K562 treated with DMSO at 1 percent for 48 hours (cell line): ENCODE data around the gene KMT5B. TPM values are rescaled to one million over a fixed set of nuclear protein-coding genes. Genes with fewer than 3 reads are reported as not detected.

Source experiments
- total RNA-seq: library from RNA; unstranded; fragments of 300-600 nt; gene quantifications from 2 replicates; pipeline ENCODE4 v1.2.3, GENCODE V29; 2022; ENCODE audit warnings: low replicate concordance; ENCODE audit errors: extremely low read depth

The KMT5B gene
- not detected in 2 replicates for total RNA-seq

GRCh38 chr11:68213135-68213515 is at the start of gene KMT5B:
KMT5B (minus strand) TSS chr11:68213296; CDS start chr11:68190076, 23,220 bp downstream.

GRCh38 chr11:68121067-68121899 is 91.8 kb downstream of the KMT5B start, which contains the start of gene CHKA:
CHKA (minus strand) TSS chr11:68121388; CDS start chr11:68121177, 211 bp downstream.

Other genes with a start within 250 kb of the KMT5B start
- gene UNC93B1, start 209.2 kb downstream of the KMT5B start, total RNA-seq: not detected in 2 replicates
- gene ALDH3B1, start 203.0 kb downstream of the KMT5B start, total RNA-seq: not detected in 2 replicates
- not detected in 2 replicates for gene NDUFS8, start 182.6 kb downstream of the KMT5B start, total RNA-seq
- gene TCIRG1, start 174.3 kb downstream of the KMT5B start, total RNA-seq: 510 TPM in 1 of 2 replicates, not detected in the other
- gene CHKA, start 91.9 kb downstream of the KMT5B start, total RNA-seq: not detected in 2 replicates
- gene C11orf24, start 58.7 kb upstream of the KMT5B start, total RNA-seq: not detected in 2 replicates
- 69.5 TPM in 1 of 2 replicates, not detected in the other for gene LRP5, start 99.3 kb upstream of the KMT5B start, total RNA-seq
- not detected in 2 replicates for gene PPP6R3, start 247.5 kb upstream of the KMT5B start, total RNA-seq